Measurements from ENCODE around the gene ACOX1.
"Not testable (repeated sequence)": the region's sequence is repeated elsewhere in the genome, so short reads cannot be mapped to it uniquely, and the experiment has no call there.

Gene ACOX1

DNA sequence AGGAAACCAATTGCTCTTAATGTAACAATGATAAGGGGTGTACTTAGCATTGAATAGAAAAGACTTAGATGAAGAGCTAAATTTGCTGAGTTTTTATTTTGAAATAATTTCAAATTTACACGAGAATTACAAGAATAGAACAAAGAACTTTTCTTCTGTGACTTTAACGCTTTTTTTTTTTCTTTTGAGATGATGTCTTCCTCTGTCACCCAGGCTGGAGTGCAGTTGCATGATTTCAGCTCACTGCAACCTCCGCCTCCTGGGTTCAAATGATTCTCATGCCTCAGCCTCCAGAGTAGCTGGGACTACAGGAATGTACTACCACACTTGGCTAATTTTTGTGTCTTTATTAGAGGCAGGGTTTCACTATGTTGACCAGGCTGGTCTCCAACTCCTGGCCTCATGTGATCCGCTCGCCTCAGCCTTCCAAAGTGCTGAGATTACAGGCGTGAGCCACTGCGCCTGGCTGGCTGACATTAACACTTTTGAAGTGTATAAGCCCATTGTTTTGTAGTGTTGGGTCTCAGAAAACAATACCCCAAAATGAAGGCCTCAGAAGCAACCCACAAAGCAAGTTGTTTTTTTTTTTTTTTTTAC, 2.2 kb upstream of the ACOX1 start:
- DNase-seq (ENCODE audit: low read depth): no peak

DNA sequence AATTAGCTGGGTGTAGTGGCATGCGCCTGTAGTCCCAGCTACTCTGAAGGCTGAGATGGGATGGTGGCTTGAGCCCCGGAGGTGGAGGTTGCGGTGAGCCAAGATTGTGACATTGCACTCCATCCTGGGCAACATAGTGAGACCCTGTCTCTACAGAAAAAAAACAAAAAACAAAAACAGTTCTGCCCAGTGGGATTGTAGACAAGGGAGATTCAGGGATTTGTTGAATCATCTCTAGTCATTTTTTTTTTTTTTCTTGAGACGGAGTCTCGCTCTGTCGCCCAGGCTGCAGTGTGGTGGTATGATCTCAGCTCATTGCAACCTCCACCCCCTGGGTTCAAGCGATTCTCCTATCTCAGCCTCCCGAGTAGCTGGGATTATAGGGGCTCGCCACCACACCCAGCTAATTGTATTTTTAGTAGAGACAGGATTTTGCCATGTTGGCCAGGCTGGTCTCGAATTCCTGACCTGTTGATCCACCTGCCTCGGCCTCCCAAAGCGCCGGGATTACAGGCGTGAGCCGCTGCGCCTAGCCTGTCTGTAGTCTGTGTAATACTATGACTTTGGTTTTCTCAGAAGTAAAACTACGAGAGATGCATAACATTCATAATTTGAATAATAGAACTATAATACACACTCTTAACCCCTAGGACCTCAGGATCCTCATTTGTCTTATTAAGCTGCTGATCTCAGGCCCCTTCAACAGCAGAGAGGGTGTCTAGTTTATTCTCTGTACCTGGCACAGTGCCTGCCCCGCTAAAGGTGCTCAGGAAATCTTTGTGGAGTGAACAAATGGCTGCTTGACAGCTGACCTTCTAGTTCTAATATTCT, 1.4 kb upstream of the ACOX1 start:
- DNase-seq (ENCODE audit: low read depth): peak; percentile 28

DNA sequence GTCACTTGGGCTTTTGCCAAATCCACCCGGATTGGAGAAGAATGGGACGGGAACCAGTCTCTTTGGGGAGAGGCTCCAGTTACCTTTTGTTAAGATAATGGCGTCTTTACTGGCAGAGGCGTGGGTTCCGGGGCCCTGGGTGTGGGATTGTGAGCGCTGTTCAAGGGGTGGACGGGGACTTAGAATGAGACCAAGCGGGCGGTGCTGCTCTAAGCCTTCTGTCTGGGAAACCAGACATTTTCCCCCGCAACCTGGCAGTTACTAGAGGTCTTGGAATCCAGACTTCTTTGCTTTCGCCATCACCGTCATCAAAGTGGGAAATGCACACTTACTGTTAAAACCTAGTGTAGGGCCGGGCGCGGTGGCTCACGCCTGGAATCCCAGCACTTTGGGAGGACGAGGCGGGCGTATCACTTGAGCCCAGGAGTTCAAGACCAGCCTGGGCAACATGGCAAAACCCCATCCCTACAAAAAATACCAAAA, 780 bp upstream of the ACOX1 start:
- DNase-seq (ENCODE audit: low read depth): no peak

DNA sequence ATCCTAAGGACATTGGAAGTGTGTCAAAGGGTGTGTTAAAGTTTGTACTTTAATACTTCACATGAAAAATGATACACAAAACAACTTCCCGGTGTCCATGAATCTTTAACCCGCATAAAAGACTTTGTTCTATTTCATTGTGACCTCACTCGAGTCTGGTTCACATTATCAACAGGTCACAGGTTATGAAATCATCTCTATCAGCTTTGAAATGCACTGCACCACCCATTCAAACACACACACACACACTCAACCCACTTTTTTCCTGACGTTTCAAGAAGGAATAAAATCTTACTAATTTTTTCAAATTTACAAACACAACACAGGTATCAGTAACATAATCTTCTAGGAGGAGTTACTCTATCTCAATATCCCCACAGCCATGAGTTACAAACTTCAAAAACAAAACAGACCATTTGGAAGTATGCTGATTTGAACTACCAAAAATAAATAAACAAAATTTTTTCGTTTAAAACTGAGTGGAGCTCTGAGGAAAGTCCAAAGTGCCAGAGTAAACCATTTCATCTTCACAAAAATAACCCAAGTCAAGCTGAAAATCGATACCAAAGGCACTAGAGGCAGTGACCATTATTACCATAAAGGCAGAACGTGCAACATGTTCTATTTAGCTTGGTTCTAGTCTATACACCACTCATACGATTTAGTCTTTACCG, 2.7 kb downstream of the ACOX1 start:
- no peak for DNase-seq (ENCODE audit: low read depth)

DNA sequence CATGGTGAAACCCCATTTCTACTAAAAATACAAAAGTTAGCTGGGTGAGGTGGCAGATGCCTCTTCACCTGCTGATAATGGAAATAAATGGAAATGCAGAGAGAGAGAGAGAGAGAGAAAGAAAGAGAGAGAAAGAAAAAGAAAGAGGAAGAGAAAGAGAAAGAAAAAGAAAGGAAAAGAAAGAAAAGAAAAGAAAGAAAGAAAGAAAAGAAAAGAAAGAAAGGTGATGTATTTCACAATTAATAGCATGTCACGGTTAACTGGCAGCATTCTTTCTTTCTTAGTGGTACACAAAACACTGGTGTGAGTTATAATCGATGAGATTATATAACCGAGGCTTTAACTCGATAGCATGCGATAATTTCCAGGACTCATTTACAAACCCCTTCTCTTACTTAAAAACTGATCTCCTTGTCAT, 3.2 kb downstream of the ACOX1 start:
- no peak for DNase-seq (ENCODE audit: low read depth)

DNA sequence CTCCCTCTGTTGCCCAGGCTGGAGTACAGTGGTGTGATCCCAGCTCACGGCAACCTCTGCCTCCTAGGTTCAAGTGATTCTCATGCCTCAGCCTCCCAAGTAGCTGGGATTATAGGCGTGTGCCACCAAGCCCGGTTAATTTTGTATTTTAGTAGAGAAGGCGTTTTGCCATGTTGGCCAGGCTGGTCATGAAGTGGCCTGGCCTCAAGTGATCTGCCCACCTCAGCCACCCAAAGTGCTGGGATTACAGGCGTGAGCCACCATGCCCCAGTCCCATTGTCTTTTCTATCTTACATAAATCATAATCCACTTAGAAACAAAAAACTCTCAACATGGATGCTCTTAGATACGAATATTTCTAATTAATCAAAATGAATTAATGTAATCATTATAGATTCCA, 3.8 kb downstream of the ACOX1 start:
- DNase-seq (ENCODE audit: low read depth): not testable (repeated sequence)

DNA sequence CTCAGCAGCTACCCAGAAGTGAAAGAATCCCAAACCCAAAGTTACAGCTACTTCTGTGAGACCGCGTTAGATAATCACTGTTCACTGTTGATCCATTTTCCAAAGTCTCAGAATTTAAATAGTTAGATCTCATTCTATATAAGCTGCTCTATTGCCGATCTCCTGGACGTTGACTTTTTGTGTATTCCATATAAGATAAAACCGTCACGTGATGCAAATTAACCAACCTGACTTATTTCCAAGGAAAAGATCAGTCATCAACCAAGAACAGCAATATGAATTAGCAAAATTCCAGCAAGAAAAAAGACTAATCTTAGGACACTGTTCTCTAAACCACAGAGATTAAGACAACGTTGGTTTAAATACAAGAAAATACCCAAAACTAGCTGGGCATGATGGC, 8.3 kb downstream of the ACOX1 start:
- no peak for DNase-seq (ENCODE audit: low read depth)

DNA sequence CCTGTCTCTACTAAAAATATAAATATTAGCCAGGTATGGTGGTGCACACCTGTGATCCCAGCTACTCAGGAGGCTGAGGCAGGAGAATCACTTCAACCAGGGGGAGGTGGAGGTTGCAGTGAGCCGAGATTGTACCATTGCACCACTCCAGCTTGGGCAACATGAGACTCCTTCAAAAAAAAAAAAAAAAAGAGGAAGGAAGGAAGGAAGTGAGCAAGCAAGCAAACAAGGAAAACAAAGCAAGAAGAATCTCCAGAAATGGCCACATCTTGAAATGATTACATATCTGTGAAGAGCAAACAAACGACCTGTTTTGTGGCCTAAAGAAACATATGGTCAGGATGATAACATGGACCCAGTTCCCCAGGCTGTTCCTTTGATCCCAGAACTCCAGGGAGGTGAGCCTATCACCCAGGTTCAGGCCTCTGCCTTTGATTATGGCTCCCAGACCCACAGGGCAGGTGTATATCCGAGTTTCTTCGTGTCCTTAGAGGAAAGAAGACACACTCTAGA, 8.9 kb downstream of the ACOX1 start:
- peak; percentile 21 for DNase-seq (ENCODE audit: low read depth)

DNA sequence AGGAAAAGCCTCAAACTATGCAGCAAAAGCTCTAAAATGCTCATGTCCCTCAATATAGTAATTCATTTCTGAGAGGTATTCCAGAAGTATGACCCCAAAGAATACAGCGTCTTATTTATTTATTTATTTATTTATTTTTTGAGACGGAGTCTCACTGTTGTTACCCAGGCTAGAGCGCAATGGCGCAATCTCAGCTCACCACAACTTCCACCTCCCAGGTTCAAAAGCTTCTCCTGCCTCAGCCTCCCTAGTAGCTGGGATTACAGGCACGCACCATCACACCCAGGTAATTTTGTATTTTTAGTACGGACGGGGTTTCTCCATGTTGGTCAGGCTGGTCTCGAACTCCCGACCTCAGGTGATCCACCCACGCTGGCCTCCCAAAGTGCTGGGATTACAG, 9.9 kb downstream of the ACOX1 start:
- DNase-seq (ENCODE audit: low read depth): not testable (repeated sequence)

DNA sequence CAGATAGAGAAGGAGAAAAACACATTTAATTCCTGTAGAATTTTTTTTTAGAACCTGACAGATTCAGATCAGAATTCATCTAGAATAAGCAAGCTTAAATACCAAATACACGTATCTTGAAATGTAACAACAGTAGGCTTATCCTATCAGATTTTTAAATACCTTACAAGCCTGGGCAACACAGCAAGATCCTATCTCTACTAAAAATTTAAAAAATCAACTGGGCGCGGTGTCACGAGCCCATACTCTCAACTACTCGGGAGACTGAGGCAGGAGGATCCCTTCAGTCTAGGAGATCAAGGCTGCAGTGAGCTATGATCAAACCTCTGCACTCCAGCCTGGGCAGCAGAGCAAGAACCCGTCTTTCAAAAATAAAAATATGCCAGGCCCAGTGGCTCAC, 13.5 kb downstream of the ACOX1 start:
- DNase-seq (ENCODE audit: low read depth): no peak

DNA sequence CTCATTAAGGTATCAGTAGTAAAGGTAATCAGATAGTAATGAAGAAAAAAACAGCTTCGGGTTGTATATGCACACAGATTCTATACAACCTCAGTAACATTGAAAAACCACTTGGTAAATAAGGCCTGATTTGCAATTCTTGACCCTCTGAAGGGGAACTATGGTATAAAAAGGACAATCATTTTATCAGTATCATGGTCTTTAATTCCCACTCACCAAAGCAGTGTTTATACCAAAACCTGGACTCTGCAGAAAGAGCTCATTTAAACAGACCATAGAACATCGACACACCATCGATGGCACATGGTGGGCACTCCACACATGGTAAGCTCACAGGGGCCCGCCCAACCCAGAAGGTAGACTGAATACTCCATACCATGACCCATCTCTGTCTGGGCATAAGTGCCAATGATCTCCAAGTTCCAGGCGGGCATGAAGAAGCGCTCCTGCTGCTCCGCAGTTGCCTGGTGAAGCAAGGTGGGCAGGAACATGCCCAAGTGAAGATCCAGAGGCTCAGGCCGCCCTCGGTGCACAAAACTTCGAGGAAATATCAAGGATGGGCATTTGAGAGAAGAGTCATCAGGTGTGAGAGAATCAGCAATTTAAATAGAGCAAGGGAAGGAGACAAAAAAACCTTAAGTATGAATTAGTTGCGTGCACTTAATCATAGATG, 19.0 kb downstream of the ACOX1 start:
- no peak for DNase-seq (ENCODE audit: low read depth)

DNA sequence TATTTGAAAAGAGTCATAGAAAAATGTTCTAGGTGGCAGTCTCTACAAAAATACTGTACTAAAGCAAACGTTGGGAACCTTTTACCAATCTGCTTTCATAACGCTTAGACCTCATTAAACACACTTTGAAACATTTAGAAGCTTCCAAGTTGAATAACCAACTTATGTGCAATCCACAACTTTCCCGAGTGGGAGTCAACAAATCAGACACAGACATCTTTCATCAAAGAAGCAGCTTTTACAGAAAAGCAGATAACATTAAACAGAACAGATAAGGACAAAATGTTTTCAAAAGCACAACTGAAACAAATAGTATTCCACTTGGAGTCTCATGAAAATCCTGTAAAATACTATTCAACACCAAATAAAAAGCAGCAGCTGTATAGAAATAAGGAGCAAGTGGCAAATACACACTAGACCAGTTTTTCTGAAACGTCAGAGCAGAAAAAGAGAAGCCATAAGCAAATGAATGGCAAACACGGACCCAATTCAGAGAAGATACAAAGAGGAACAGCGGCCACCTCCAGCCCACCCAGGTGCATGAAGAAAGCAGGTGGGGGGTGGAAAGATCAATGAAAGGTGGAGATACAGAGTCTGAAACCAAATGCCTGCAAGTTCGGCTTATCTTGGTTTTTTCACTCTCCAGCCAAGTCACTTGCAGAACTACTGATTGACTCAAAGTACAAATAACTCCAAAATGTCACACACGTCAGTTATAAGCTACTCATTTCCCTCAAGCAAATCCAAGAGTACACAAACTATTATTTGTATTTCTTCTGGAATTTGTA, 19.7 kb downstream of the ACOX1 start:
- no peak for DNase-seq (ENCODE audit: low read depth)

DNA sequence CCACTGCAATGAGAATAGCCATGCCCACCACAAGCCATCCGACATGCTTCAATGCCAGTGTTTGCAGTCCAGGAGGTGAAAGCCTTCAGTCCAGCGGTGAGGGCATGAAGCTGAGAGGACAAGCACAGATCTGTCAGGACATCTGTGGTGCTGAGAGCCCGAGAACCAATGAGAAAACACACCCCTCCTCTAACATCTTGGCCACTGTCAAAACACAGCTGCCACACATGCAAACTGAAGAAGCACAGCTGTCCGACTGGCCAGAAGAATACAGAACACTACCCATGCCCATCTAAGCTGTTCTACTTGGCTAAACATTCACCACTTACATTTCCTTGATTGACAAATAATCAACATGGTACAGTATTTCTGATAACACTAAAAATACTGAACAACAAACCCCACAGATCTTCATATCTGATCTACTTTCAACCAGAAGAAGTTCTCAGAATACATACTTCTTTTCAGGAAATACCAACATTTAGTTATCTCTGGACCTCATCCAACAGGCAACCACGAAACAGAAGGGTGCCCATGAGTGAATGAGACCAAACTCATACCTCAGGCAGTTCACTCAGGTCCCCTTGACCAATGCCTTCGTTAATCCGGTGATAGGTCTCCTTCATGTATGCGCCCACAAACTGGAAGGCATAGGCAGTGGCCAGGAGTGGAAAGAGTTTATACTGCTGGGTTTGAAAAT, 28.0 kb downstream of the ACOX1 start:
- DNase-seq (ENCODE audit: low read depth): no peak

DNA sequence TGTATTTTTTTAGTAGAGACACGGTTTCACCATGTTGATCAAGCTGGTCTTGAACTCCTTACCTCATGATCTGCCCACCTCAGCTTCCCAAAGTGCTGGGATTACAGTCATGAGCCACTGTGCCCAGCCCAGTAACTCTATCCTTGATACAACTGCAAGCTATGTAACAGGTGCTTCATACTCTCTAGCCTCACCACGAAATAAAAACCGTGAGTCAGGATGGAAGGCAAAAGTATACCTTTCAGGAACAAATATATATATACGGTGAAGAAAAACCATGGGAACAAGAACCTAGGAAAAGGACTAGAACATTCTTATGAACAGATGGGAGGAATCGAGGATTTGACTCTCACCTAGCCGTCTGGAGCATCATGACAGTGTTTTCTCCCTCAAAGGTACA, 28.5 kb downstream of the ACOX1 start:
- no peak for DNase-seq (ENCODE audit: low read depth)

DNA sequence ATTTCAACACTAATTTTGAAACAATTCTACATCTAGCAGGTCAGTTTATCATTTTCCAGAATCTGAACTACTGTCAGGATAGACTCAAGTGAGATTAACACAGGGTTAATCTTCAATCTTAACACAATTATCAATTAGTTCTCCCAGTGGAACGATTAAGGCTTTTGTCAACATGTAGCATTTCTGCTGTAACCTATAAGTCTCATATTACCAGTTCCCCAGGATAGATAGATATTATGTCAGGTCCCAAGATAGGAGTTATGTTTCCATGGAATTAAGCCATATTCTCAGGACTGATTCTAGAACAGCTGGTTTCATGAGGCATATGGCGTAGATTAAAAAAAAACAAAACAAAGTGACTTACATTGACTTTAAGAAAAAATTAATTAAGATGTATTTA, 33.8 kb downstream of the ACOX1 start:
- no peak for DNase-seq (ENCODE audit: low read depth)

DNA sequence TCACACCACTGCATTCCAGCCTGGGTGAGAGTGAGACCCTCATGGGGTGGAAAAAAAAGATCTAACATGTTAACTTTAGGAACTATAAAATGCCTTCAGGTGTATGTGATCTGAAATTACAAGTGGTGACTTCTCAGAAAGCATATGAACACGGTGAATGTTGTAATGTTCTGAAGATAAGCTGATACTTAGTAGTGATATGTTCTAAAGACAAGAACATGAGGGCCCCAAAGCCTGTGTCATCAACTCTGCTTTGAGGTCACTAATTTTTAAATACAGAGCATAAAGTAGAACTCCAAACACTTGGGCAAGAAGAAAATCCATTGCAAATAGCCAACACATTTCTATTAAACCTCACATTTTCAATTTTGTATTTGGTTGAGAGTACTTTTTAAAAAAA, 35.5 kb downstream of the ACOX1 start:
- DNase-seq (ENCODE audit: low read depth): no peak

DNA sequence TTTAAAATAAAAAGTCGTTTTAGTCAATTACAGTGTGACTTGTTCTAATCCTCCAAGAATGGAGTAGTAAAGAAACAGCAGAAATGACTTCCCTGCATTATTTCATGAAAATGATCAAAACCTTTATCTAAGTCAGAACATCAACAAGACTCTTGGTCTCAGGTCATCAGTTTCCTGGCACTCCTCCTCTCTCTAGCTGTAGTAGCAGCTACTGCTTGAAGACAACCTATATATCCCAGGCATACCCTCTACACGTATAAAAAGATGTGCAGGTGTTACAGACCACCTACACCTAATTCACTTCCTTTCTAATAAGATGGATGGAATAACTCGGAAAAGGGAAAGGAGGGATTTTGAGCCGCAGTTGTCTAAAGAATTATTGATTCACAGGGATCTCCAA, 36.5 kb downstream of the ACOX1 start:
- no peak for DNase-seq (ENCODE audit: low read depth)

DNA sequence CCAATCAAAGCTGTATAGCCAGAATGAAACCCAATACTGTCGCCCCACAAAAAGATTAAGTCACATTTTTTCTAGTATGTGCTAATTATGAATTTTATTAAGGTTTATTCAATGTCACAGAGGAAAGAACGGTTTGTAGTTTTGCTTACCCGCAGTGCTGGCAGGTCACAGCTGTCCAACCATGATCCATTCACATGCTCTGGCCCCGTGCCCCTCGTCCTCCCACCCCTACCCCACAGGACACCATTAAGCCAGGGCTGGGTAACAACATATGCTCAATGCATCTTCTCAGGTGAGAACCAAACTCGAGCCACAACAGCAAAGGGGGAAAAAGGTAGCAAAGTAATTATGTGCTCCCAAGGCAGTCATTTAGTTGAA, 37.5 kb downstream of the ACOX1 start:
- no peak for DNase-seq (ENCODE audit: low read depth)

DNA sequence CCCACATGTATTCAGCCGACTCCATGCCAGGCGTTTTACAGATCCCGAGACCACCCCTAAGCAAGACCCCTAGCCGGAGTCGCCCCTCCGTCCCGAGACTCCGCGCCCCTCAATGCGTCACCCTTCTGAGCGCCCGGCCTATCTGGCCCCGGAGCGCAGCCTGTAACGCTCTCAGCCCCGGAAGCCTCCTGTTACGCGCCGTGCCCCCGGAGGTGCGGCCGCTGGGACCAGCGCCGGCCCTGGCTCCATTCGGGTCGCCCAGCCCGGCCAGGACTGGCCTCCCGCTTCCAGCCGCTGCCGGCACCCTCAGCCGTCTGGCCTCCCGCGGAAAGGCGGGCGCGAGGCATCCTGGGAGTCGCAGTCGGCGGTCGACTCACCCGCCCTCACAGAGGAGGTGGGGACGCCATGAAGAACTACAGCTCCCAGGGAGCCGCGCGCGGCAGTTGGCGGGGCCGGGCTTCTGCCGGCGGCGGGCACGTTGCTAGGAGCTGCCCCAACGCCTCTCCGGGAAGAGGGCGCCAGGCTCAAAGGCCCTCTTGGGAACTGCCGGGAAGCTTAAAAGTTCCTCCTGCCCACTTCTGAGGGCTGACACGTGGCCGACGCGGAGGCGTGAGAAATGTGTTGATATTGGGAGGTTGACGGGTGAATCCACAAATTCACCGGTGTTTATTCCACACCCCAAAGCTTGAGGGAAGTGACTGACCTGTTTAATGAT, 38.1 kb downstream of the ACOX1 start, which contains the start of gene FBF1:
Gene FBF1, minus strand, starts transcription at position 316 of the 715 bp plus-strand sequence. CDS start 2,893 bp downstream, outside the sequence.
- DNase-seq (ENCODE audit: low read depth): peak; percentile 97

DNA sequence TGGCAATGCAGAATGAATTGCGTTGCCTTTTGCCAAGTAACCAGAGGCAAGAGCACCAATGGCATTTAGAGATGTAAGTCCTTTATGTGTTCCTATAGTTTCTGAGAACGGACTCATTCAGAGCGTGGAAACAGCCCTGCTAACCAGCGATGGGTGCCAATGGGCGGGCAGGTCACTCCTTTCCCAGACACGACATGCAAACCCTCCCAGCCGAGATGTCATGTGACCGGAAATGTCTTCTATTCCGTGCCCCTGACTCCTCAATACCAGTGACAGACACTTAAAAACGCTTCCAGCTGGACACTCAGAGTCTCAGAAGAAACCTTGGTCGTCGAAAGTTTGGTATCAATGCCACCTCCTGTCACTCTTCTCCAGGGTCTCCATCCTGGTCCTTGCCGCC, 41.3 kb downstream of the ACOX1 start:
- no peak for DNase-seq (ENCODE audit: low read depth)

Data from ELR (cell line).